Activated CD4-positive, alpha-beta T cell treated with anti-CD3 and anti-CD28 coated beads, Interleukin-2, amount 50 U/mL, for 4 hours (primary cell): ENCODE data around the gene WWOX.
"Not testable (repeated sequence)": the region's sequence is repeated elsewhere in the genome, so short reads cannot be mapped to it uniquely, and the experiment has no call there.

ENCODE experiments used
- DNase-seq, 2 experiments: peaks; one replicate each; pipeline ENCODE4 v3.0.0-alpha.2; 2020

WWOX gene

DNA sequence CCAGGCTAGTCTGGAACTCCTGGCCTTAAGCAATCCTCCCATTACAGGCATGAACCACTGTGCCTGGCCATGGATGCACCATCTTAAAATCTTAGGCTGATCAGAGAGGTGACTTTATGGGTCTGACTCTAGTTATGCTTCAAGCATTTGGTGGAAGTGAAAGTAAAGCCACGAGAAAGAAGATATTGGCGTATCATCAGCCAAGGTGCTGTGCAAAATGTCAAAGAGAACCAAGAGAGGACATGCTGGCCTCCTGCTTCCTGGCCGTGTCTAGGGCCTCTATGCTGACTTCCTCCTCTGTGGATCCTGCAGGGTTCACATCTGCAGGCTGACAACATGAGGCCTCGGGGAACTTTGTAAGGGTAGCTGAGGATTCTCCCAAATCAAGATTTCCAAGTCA, 1115.8 kb downstream of the WWOX start:
- no peak for DNase-seq

DNA sequence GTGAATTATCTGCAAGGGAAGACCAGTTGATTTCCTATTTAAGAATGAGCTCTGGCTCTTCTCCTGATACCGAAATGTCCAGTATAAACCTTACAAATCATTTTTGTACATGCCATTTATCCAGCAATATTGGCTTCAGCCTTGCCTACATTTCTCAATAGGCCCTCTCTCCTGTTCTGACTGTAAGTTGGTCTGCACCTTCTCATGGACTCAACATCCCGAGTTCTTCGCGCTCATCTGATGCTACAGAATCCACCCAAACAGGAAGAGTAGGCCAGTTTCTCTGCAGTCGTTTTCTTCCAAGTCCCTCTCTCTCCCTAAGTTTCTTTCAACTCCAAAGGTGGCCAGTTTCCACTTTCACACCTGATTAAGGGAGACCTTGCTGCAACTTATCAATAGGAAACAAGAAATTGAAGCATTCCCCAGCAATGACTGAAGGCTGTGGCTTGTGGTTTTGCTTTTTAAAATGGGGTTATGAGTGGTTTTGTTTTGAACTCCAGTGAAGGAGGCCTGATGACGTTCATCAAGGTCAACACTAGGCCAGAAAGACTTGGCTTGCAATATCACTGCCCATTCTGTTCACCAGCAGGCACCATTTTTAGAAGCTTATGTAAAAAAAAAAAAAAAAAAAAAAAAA, 1118.0 kb downstream of the WWOX start:
- DNase-seq: no peak

DNA sequence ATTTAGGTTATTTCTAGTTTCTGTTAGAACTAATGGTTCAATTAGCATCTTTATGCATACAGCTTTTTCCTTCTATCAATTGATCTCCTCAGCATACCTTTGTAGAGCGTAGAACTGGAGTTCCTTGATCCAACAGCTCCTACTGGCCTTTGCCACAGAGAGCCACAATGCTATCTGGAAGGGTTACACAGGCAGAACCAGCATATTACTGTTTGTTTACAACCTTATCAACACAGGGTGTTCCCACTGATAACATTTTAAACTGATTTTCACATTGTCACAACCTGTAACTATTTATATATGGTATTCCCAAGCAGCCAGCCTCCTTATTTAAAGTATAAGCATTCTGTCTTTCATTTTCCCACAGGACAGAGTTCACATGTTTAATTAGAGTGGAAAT, 1118.9 kb downstream of the WWOX start:
- no peak for DNase-seq

DNA sequence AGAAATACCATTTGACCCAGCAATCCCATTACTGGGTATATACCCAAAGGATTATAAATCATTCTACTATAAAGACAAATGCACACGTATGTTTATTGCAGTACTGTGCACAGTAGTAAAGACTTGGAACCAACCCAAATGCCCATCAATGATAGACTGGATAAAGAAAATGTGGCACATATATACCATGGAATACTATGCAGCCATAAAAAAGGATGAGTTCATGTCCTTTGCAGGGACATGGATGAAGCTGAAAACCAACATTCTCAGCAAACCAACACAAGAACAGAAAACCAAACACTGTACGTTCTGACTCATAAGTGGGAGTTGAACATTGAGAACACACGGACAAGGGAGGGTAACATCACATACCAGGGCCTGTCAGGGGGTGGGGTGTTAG, 1126.5 kb downstream of the WWOX start:
- not testable (repeated sequence) for DNase-seq

DNA sequence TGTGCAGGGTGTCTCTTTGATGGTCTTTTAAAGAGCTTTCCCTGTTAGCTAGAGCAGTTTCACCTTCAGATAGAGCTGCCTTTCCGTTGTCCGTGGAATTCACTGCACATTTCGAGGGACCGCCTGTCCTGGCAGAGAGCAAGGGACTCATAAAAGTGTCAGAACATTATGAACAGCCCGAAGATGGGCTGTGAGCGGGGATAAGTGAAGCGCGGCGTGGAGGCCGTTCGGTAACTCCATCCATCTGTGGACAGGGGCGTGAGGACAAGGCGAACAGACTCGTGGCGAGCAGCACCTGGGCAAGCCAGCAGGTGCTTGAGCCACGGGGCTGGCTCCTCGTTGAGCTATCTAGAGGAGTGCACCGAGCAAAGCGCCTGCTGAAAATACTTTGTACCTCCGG, 1129.9 kb downstream of the WWOX start:
- DNase-seq: no peak

DNA sequence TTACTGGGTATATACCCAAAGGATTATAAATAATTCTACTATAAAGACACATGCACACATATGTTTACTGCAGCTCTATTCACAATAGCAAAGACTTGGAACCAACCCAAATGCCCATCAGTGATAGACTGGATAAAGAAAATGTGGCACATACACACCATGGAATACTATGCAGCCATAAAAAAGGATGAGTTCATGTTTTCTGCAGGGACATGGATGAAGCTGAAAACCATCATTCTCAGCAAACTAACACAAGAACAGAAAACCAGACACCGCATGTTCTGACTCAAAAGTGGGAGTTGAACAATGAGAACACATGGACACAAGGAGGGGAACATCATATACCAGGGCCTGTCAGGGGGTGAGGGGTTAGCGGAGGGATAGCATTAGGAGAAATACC, 1146.2 kb downstream of the WWOX start:
- DNase-seq: not testable (repeated sequence)

DNA sequence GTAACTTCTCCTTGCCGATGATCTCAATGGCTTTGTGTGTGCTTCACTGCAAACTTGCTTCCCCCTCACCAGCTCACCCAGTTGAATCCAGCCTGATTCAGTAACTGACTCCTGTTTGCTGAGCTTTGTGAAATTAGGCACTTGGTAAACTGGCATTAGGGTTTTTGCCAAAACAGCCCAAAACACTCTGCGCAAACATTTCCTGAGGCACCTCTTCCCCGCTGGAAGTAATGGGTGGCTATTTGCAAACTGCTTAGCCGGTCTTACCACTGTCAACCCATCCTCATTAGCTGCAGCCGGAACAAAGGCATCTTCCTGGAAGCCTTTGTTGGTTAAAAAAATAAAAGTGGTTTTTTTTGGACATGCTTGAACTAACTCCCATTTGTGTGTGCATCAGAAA, 1147.9 kb downstream of the WWOX start:
- DNase-seq: no peak

DNA sequence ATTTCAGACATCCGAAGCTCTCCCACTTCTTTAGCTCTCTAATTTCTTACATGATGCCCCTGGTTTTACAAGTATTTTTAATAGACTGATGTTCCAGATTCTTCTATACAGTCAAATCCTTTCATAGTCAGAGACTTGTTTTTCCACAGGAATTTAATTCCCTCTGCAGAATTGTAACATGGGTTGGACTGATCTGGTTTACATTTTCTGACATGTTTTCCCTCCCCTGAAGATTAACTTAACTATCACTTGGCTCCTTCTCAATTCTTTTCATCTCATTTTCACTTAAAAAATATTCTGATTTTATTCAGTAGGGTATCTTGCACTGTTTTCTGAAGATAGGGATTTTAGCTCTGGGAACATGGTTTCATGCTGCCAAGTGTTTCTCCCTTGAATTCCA, 1148.9 kb downstream of the WWOX start:
- DNase-seq: no peak

DNA sequence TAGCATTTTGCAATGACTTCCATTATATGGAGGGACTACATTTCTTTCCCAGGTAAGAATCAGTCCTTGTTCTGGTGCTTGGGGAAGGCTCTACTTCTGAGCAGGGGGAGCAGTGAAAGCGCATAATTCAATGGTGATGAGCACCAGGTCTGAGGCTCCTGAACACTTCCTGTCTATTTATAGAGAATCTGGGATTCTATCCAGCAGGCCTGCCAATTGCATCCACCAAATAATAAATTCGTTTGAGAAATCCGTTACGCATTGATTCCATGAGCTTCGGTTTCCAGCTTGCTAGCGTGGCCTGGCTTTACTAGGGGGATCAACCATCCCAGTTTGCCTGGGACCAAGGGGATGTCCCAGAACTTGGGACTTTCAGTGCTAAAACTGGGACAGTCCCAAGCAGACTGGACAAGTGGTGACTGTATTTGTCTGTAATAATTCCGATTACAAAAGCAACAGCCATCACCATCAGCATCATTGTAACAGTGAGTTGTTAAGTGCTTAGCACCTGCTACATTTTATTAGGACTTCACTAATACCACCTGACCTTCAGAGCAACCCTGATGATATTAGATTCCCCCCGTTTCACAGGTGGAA, 1151.1 kb downstream of the WWOX start:
- no peak for DNase-seq

DNA sequence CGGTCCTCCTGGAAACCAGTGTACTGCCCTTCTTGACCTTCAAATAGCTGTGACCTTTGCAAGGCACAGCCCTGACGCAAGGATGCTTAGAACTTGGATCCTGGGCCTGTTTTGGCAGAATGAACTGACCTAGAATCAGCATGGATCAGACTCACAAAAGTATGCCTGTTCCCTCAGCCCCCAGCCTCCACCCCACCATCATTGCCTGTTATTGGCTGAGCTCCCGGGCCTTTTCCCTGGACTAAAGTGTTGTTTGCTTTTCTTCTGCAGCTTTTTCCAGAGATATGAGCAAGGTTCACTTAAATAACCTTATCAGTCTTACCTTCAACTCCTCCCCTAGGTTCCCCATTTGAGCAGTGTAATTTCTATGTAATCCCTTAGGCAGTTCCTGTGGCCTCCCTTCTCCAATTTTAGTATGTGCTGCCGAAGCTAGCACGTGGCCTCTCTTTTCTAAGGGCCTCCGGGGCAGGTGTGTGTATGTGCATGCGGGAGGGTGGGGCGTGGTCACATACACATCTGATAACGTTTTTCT, 1153.7 kb downstream of the WWOX start:
- DNase-seq: no peak

DNA sequence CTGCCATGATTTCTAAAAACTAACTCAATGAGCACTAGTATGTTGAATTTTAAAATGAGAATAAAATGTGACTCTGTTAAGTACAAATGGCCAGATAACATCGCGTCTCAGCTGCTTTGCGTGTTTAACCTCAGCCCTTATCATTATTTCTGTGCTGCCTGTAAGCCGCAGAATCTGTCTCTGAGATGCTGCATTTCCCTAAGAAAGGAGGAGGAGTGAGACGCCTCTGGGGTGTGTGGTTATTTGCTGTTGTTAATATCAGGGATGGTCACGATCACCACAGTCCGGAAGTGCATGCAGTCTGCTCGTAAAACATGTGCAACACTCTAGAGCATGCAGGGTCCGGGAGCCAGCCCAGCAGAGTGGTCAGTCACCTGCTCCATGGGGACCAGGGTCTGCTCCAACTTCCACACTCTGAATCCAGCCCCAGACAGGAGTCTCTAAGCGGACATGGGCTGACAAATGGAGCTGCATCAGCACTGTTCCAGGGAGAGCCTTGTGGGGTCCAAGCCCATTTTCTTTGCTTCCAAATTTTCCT, 1158.6 kb downstream of the WWOX start:
- DNase-seq: no peak

DNA sequence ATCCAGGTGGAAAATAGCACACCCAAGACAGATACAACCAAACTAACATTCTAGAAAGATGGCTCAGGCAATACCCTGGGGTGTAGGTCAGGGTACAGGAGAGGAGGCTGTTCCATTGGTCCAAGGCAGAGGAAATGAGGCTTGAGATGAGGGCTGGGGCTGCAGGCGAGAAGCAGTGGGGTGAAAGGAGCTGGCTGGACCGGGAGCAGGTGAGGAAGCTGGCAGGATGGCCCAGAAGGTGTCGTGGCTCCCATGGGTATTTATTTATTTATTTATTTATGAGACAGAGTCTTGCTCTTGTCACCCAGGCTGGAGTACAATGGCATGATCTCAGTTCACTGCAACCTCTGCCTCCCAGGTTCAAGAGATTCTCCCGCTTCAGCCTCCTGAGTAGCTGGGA, 1161.4 kb downstream of the WWOX start:
- not testable (repeated sequence) for DNase-seq

DNA sequence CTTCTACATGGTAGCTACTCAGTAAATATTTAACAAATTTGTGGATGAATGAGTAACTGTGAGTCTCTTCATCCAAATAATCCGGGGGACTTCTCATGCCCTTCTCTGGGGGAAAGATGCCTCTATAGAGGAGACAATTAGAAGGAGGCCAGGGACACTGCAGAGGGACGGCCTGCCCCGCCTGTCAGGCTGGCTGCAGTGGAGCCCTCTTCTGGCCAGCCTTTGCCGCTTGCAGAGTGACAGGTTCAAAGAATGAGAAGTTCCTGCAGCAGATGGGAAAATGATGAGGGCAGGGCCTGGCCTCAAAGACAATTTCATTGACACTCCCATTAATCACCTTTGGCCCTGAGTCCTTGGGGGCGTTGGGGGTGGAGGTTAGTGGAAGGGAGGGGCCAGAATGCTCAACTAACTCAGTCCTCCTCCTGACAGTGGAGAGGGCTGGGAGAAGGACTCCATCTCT, 1162.1 kb downstream of the WWOX start:
- peak; percentile 25 to 36 for DNase-seq

DNA sequence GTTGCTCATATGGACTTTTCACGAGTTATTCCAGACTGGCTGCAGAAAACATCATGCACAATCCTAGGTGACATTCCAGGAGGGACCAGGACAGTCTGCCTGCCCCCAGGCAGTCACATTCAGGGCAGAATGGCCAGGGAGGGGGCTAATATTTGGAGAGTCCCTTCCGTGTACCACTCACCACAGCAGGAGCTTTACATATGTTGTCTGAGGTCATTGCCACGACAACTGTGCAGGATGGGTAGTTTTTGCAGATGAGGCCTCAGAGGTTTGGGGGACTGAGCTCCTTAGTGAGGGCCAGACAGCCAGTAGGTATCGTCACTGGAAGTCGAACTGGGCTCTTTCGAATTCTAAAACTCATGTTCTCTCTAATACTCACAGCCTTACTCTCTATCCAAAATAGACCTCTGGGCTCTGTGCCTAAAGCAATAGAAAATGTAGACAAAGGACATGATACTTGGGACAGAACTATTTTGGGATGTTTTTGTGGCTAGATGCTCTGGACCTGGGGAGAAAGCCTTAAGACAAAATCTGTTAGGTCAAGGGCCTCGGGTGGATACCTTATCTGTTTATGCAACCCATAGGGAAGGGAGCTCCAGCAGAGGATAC, 1162.6 kb downstream of the WWOX start:
- DNase-seq: no peak
